GM12891 (cell line): Measurements from ENCODE around the gene LAYN.

Source experiments
- POLR2A ChIP-seq: IDR thresholded peaks from 2 replicates; pipeline ENCODE4 v1.6.1; 2011; ENCODE audit warnings: low read depth, low read length, control low read depth
- POLR2AphosphoS5 ChIP-seq: IDR thresholded peaks from 2 replicates; pipeline ENCODE4 v1.6.1; 2011; ENCODE audit warnings: low read depth, low read length, control low read depth
- SPI1 ChIP-seq: IDR thresholded peaks from 2 replicates; pipeline ENCODE4 v1.6.1; 2011; ENCODE audit warnings: low read depth, low read length, control low read depth
- TAF1 ChIP-seq: IDR thresholded peaks from 2 replicates; pipeline ENCODE4 v1.6.1; 2011; ENCODE audit warnings: low read depth, low read length, control low read depth

- TF ChIP-seq POLR2A (no peak), TAF1 (no peak), POLR2AphosphoS5 (no peak), SPI1 (no peak)
These were observed 27.3 kb upstream of the LAYN start for GRCh38 chr11:111513240-111513605.
